HG02571 (cell line): ENCODE measurements around the gene CLIP2.
"Not testable (repeated sequence)": the region's sequence is repeated elsewhere in the genome, so short reads cannot be mapped to it uniquely, and the experiment has no call there.

Experiments used
- ATAC-seq: cut with Tn5 transposase; IDR thresholded peaks from one replicate; pipeline ENCODE4 v1.9.1; 2021; ENCODE audit warnings: mild to moderate bottlenecking, moderate library complexity; ENCODE audit not compliant: unreplicated experiment

CLIP2 gene

GRCh38 chr7:74401137-74401859 lies 112.1 kb downstream of the CLIP2 start:
- no peak for ATAC-seq

- not testable (repeated sequence) for ATAC-seq
Observed at GRCh38 chr7:74402668-74403067, 113.5 kb downstream of the CLIP2 start.

DNA sequence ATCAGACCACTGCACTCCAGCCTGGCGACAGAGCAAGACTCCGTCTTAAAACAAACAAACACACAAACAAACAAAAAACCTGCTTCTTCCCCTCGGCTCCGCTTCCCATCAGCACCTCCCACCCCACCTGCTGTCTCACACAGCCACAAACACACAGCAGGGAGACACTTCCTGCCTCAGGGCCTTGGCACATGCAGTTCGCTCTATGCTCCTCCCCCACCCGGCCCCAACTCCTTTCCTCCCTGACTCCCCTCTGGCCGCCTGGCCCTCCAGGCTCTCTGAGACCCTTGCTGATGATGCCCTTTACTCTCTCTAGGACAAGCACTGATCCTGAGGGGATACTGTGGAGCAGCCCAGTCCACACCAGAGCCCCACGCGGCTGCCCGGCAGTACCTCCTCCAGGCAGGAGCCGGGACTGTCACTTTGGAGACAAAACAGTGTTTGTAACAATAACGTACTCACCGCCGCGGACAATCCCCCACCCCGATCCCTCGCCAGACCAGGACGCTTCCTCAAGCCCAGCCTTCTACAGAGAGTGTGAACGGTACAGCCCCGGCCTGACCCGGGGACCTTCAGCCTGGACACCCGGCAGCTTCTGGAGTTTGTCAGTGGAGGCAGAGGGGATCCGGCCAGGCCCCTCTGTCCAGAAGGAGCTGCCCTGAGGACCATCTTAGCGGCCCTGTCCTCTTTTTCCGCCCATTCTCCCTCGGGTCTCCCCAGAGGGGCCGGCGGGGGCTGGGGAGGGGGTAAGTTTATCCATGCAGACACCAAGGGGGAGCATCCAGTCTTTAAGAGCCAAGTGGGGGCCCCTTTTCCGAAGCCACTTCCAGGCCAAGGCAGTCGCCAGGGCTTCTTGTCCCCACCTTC lies 114.5 kb downstream of the CLIP2 start:
- ATAC-seq = no peak

GRCh38 chr7:74404388-74404700 lies 115.1 kb downstream of the CLIP2 start:
- ATAC-seq = no peak

GRCh38 chr7:74404741-74405140 lies 115.5 kb downstream of the CLIP2 start:
- ATAC-seq = no peak

DNA sequence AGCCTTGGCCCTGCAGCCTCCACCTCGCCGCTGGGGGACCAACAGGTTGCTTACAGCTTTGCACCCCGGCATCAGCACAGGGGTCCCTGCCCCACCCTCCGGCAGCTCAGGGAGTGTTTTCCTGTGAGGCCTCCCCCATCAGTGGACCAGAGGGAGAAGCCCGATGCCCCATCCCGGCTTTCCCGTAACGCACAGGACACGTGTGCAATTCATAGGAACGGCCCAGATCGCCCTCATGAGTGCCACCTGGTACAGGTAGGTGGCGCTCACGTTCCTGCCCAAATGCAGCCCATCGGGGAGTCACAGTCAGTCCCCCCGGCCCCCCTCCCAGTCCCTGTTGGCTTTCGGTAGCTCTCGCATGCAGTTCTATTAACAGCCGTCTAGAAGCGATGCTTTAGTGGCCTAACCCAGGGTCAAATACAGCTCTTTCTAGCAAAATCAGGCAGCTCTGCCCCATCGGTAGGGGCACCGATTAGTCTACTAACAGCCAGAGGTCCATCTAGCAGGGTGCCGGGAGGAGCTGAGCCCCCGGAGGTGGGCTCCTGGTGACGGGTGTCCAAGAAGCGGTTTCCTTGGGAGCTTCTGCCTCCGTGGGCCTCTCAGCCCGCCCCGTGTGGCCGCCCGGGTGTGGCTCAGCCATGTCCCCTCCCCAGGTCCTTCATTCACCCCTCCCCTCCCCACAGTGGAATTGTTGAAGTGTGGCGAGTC lies 116.1 kb downstream of the CLIP2 start:
- no peak for ATAC-seq

DNA sequence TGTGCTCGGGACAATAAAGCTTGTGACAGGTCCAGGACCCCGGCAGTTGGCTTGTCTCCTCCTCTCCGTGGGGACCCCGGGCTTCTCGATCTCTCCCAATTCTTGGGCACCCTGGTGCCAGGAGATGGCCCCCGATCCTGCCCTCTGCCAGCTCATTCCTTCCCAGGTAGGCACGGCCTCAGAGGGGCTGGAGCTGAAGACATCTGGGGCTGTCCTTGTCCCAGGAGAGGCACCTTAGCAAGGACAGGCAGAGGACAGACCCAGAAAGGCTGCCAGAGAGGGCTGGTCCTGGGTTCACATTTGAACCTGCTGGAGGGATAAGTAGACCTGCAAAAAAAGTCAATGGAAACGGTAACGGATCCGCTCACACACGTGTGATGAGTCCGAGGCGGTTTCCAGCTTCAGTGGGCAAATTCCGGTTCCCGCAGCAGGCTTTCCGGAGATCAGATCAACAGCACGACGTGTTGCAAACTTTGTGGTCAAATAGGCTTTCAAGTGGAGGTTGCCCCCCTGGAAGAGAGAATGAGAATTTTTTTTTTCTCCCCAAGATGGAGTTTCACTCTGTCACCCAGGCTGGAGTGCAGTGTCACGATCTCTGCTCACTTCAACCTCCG lies 116.8 kb downstream of the CLIP2 start:
- ATAC-seq = no peak

DNA sequence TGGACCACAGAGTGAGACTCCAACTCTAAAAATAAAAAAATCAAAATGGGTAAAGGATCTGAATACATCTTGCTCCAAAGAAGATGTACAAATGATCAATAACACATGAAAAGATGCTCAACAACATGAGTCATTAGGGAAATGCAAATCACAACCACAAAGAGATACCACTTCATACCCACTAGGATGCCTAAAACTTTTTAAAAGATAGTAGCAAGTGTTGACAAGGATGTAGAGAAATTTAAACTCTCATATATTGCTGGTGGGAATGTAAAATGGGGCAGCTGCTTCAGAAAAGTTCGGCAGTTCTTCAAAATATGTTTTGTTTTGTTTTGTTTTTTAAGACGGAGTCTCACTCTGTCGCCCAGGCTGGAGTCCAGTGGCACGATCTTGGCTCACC lies 118.8 kb downstream of the CLIP2 start:
- no peak for ATAC-seq

DNA sequence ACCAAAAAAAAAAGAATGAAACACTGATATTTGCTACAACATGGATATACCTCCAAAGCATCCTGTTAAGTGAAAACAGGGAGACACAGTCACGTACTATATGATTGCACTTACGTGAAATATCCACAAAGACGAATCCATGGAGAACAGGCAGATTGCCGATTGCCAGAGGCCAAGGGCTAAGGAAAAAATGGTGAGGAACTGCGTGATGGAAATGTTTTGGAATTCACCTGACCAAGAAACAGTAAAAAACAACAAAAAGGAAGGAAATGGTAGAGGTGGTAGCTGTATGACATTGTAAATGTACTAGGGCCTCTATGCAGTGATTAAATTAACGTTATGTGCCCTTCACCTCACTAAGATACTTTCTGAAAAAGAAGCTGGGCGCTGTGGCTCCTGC lies 120.4 kb downstream of the CLIP2 start:
- no peak for ATAC-seq

GRCh38 chr7:74410772-74411171 lies 121.6 kb downstream of the CLIP2 start:
- ATAC-seq = no peak

- ATAC-seq = not testable (repeated sequence)
Observed at GRCh38 chr7:74411571-74411970, 122.4 kb downstream of the CLIP2 start.

- ATAC-seq = no peak
Observed at GRCh38 chr7:74412056-74412455, 122.8 kb downstream of the CLIP2 start.

- no peak for ATAC-seq
Observed at GRCh38 chr7:74412603-74413002, 123.4 kb downstream of the CLIP2 start.

GRCh38 chr7:74414595-74415333 lies 125.6 kb downstream of the CLIP2 start:
- ATAC-seq = not testable (repeated sequence)

DNA sequence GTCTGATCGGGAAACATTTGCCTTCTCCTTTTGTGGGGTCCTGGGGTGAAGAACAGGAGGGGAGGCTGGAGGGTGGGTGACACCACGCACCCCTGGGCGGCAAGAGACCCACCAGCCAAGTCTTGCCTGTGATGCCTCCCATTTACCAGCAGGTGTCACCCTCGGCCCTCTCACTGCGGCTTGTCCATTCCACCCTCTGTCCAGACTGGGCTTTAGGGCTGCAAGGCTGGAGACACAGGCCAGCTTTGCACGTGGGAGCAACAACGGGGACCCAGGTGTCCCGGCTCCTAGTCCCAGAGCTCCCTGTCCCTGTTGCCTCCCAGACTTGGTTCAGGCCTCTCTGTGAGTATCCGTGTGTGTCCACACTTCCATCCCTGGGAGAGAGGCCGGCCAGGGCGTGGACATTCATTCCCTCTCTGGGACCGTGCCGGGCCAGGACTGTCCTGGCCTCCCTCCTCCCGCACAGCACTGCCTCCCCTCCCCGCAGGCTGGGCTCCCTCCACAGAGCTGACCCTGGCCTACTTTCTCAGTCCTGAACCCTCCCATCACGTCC lies 128.3 kb downstream of the CLIP2 start:
- no peak for ATAC-seq

- ATAC-seq = no peak
Observed at GRCh38 chr7:74418076-74418475, 128.9 kb downstream of the CLIP2 start.

GRCh38 chr7:74418538-74418937 lies 129.3 kb downstream of the CLIP2 start:
- ATAC-seq = no peak

DNA sequence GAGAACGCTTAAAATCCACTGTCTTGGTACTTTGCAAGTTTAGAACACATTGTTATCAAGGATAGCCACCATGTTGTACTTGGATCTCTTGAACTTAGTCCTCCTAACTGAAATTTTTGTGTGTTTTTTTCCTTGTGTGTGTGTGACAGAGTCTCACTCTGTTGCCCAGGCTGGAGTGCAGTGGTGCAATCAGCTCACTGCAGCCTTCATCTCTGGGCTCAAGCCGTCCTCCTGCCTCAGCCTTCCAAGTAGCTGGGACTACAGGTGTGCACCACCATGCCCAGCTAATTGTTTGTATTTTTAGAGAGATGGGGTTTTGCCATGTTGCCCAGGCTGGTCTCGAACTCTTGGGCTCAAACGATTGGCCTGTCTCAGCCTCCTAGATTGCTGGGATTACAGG lies 130.0 kb downstream of the CLIP2 start:
- ATAC-seq = not testable (repeated sequence)

- ATAC-seq = no peak
Observed at GRCh38 chr7:74420006-74420405, 130.8 kb downstream of the CLIP2 start.

DNA sequence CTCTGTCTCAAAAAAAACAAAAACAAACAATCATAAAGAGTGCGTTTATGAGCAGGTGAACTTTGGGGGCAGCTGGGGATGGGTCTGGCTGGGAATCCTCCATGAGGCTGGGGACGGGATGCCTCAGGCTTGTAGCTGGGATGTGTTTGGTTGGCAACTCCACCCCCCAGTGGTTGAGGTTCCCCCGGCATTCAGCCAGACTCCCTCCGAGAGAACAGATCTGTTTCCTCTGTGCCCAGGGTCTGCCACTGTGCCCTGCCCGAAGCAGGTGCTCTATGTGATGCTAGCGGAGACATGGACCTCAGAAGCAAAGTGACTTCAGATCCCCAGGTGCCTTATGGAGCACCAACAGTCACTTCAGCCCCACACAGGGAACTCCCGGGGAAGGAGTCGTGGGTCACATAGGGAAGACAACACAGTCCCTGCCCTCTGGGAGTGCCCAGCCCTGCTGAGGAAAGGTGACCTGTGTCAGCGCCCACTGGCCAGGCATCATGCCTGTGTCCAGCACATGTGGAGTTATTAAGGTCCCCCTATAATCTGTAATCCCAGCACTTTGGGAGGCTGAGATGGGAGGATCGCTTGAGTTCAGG lies 135.2 kb downstream of the CLIP2 start:
- ATAC-seq = no peak
